K562 (cell line): ENCODE results near the gene POLD3. TPM values are rescaled to one million over a fixed set of nuclear protein-coding genes. Genes with fewer than 3 reads are reported as not detected.

Experiments used
- ATAC-seq: fragments of 200-7000 bp; cut with Tn5 transposase; 3 replicates; pipeline ENCODE4 v1.9.1; 2020; ENCODE audit warnings: moderate library complexity
- BruUV-seq: library from RNA; stranded (reverse); fragments of 400-500 nt; replicated peaks from 2 replicates; lab custom pipeline; 2021; lab: Mats Ljungman, UMichigan
- CTCF ChIA-PET: fragments of 300-600 bp; formaldehyde crosslinking; extraction: SDS; loops from one replicate; lab custom pipeline; 2021; ENCODE audit warnings: low intra/inter-chr PET ratio; lab: Yijun Ruan, JAX
- POLR2A ChIA-PET: fragments of 300-600, 350-650 bp; sonication (Branson Sonifier 250); formaldehyde crosslinking; extraction: SDS; loops from one replicate; lab custom pipeline; 2021; ENCODE audit warnings: antibody characterized with exemption, inconsistent platforms; lab: Yijun Ruan, JAX
- DNase-seq, 4 experiments: peaks; one replicate each; pipeline versions ENCODE4 v3.0.0 to v3.0.0-alpha.2; 2011 to 2018; ENCODE audit warnings: low spot score in 3 of 4, mixed read lengths in 3 of 4; ENCODE audit errors: extremely low read depth in 1 of 4
- FAIRE-seq: peaks from 2 replicates; lab custom pipeline; 2011; peaks lifted over from hg19 to GRCh38; lab: Jason Lieb, UNC
- H2AFZ ChIP-seq: 2 replicates; pipeline ENCODE4 v1.6.0; 2011; ENCODE audit warnings: low read depth, low read length, control low read depth, inconsistent platforms
- H3K27ac ChIP-seq: fragments of 200-600 bp; 3 replicates; pipeline ENCODE4 v1.8.0; 2011; ENCODE audit warnings: low read depth, mild to moderate bottlenecking, control low read depth, inconsistent platforms, low read length, moderate library complexity, mixed read lengths; ENCODE audit errors: extremely low read depth
- H3K27me3 ChIP-seq, 2 experiments: fragments of 300-600 bp in 1 of 2; 2 replicates in 1 of 2; 3 replicates in 1 of 2; pipeline versions ENCODE4 v1.6.0 to v1.8.0; 2011; ENCODE audit warnings: inconsistent platforms in 2 of 2, low read length in 2 of 2, mild to moderate bottlenecking in 1 of 2, mixed read lengths in 1 of 2, moderate library complexity in 1 of 2; ENCODE audit not compliant: control insufficient read depth in 2 of 2, insufficient read depth in 2 of 2
- H3K36me3 ChIP-seq: fragments of 300-600 bp; 3 replicates; pipeline ENCODE4 v1.8.0; 2011; ENCODE audit warnings: mild to moderate bottlenecking, low read length, inconsistent platforms; ENCODE audit not compliant: control insufficient read depth, insufficient read depth
- H3K4me1 ChIP-seq, 2 experiments: fragments of 200-600 bp in 1 of 2; replicated peaks in 1 of 2; 2 replicates in 1 of 2; 3 replicates in 1 of 2; pipeline versions ENCODE4 v1.5.1 to v1.8.0; 2011; ENCODE audit warnings: inconsistent platforms in 2 of 2, low read length in 2 of 2, mild to moderate bottlenecking in 1 of 2, mixed read lengths in 1 of 2, moderate library complexity in 1 of 2; ENCODE audit not compliant: control insufficient read depth in 2 of 2, insufficient read depth in 2 of 2
- H3K4me2 ChIP-seq: 2 replicates; pipeline ENCODE4 v1.6.1; 2011; ENCODE audit warnings: low read length, control low read depth, inconsistent platforms, mixed read lengths; ENCODE audit not compliant: insufficient read depth
- H3K4me3 ChIP-seq: fragments of 200-600 bp; sonication (generic), shearing (Covaris generic); 2 replicates; pipeline ENCODE4 v1.5.1; 2016; ENCODE audit warnings: control low read depth, inconsistent platforms
- H3K79me2 ChIP-seq: fragments of 200-600 bp; 3 replicates; pipeline ENCODE4 v1.8.0; 2011; ENCODE audit warnings: low read length, inconsistent platforms; ENCODE audit not compliant: control insufficient read depth, insufficient read depth
- H3K9ac ChIP-seq, 2 experiments: 2 replicates each; pipeline versions ENCODE4 v1.6.0 to v1.6.1; 2011; ENCODE audit warnings: low read depth in 2 of 2, low read length in 2 of 2, control low read depth in 1 of 2, inconsistent platforms in 1 of 2, mild to moderate bottlenecking in 1 of 2, mixed read lengths in 1 of 2; ENCODE audit not compliant: insufficient read depth in 1 of 2
- H3K9me1 ChIP-seq: one replicate; pipeline ENCODE4 v1.6.0; 2011; ENCODE audit warnings: inconsistent platforms, mild to moderate bottlenecking, low read length, moderate library complexity; ENCODE audit not compliant: control insufficient read depth, insufficient read depth
- H3K9me3 ChIP-seq: replicated peaks from 2 replicates; pipeline ENCODE4 v1.5.1; 2011; ENCODE audit warnings: low read depth, low read length, inconsistent platforms; ENCODE audit not compliant: control insufficient read depth, insufficient read depth
- H4K20me1 ChIP-seq: replicated peaks from 2 replicates; pipeline ENCODE4 v1.6.1; 2011; ENCODE audit warnings: low read length, inconsistent platforms, mixed read lengths; ENCODE audit not compliant: control insufficient read depth, insufficient read depth
- ADNP ChIP-seq: fragments of 200-800 bp; sonication (Bioruptor generic); IDR thresholded peaks from 2 replicates; pipeline ENCODE4 v1.6.1; 2016; ENCODE audit warnings: missing genetic modification characterization, missing compliant biosample characterization
- BCOR ChIP-seq: fragments of 450-650 bp; IDR thresholded peaks from 2 replicates; pipeline ENCODE4 v1.6.1; 2016
- DMBX1 ChIP-seq: fragments of 250-450 bp; sonication (Bioruptor Pico); IDR thresholded peaks from 2 replicates; pipeline ENCODE4 v1.8.0; 2022; ENCODE audit warnings: inconsistent platforms, mild to moderate bottlenecking, moderate library complexity, borderline replicate concordance
- KDM1A ChIP-seq, 2 experiments: fragments of 450-650 bp; IDR thresholded peaks; 2 replicates each; pipeline ENCODE4 v1.6.1; 2016; ENCODE audit warnings: mild to moderate bottlenecking in 2 of 2
- MCM2 ChIP-seq: fragments of 450-650 bp; IDR thresholded peaks from 2 replicates; pipeline ENCODE4 v1.6.1; 2017; ENCODE audit warnings: low read depth, mild to moderate bottlenecking
- RBM25 ChIP-seq: fragments of 200-400 bp; formaldehyde crosslinking; IDR thresholded peaks from 2 replicates; pipeline ENCODE4 v1.6.1; 2018; ENCODE audit warnings: low read length, low read depth, moderate library complexity; ENCODE audit not compliant: severe bottlenecking
- ZC3H8 ChIP-seq: fragments of 450-650 bp; IDR thresholded peaks from 2 replicates; pipeline ENCODE4 v1.6.1; 2017
- ZFP36 ChIP-seq: fragments of 150-350 bp; IDR thresholded peaks from 2 replicates; pipeline ENCODE4 v1.6.1; 2018; ENCODE audit warnings: low read length, low read depth; ENCODE audit not compliant: partially characterized antibody
- WGBS: fragments of 100-300 bp; shearing (Covaris generic); methylation state at CpG from one replicate; pipeline ENCODE4 v1.1.6; 2016; ENCODE audit warnings: low coverage, mixed read lengths; ENCODE audit not compliant: insufficient coverage; ENCODE audit errors: missing lambda C conversion rate; 5-methylcytosine and 5-hydroxymethylcytosine counted together
- in situ Hi-C: fragments of 300-500 bp; cut with MboI; formaldehyde crosslinking; loops from 4 replicates; pipeline ENCODE4 v1.15.0; 2018; ENCODE audit warnings: inconsistent platforms, mixed read lengths
- intact Hi-C: fragments of 100-400 bp; cut with micrococcal nuclease; formaldehyde crosslinking; loops from 2 replicates; pipeline ENCODE4 v1.14.2; 2022
- polyA plus RNA-seq, 8 experiments: library from polyadenylated mRNA; depleted of rRNA in 4 of 8; stranded (reverse) in 5 of 8; unstranded in 3 of 8; fragments of >200 nt; fragmentation: Nextera tagmentation in 2 of 8; fragmentation: Illumina TruSeq in 1 of 8; extraction: Ambion mirVana in 2 of 8; extraction: Trizol in 1 of 8; gene quantifications; 2 replicates each; pipeline versions ENCODE4 v1.2.1 to v1.2.3, GENCODE V29; 2011 to 2014; ENCODE audit warnings: inconsistent platforms in 1 of 8, missing spikeins in 1 of 8
- total RNA-seq, 7 experiments: library from RNA; depleted of rRNA in 6 of 7; stranded (reverse); fragments of >200 nt in 6 of 7; fragmentation: Illumina TruSeq in 2 of 7; extraction: Trizol in 2 of 7; gene quantifications; 2 replicates each; pipeline versions ENCODE4 v1.2.1 to v1.2.3, GENCODE V29; 2011 to 2021; ENCODE audit warnings: low replicate concordance in 1 of 7
- TF ChIP-seq, protein P1 (sequence below): fragments of 250-450 bp; sonication (Bioruptor Pico); IDR thresholded peaks from 2 replicates; pipeline ENCODE4 v1.9.0; 2021; ENCODE audit warnings: mild to moderate bottlenecking, inconsistent platforms

The POLD3 gene
- total and polyA plus RNA-seq, 9 of the 15 experiments (the other 6 are each of a cell fraction or from before 2014, with no cell fraction given): 10.6 to 40.1 (median 24.6) TPM

DNA sequence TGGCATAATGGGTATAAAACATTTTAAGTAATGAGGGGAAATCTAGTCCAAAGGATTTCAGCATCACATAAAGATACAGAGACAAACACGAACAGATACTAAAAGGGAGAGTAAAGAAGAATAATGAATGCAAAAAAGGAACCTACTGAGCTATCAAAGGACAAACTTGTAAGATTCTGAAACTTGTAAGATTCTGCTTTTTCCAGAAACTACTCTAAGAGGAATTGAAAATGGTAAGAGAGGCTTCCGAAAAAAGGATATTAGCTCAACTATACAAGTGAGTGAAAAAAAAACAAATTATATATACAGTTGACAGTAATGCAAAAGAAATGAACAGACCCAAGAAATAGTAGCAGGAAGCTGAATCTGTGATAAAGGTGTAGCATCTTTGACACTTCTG, 37.7 kb downstream of the POLD3 start:
- Histone ChIP-seq H3K4me3 (no peak overlapping the region), H3K27ac (no peak overlapping the region), H3K79me2 (no peaks in the 10 kb centered on the region), H3K36me3 (peaks cover 50% of the 10 kb centered on the region), H3K9me1 (no peaks in the 10 kb centered on the region), H3K9me3 (no peaks in the 10 kb centered on the region), H2AFZ (no peak overlapping the region), H3K4me1 (peaks cover 0 to 7% of the 10 kb centered on the region in 2 experiments; a peak in 2 of 5 replicates), H3K9ac (no peak overlapping the region), H3K4me2 (no peak overlapping the region), H3K27me3 (no peaks in the 10 kb centered on the region), H4K20me1 (no peaks in the 10 kb centered on the region)
- ATAC-seq (no peak), FAIRE-seq (no peak), DNase-seq (no peak)
- in situ Hi-C loops: loop anchor here (5.0 kb wide), 1 partner anchor 57 kb away; no protein-coding TSS in a partner anchor
- ChIA-PET POLR2A (interaction anchor here (2.0 kb wide), 1 partner anchor 11 kb away, joined by 8 read pairs; no protein-coding TSS in a partner anchor), CTCF (no interaction called here)
- 15% methylated on average over 2 of the region's 2 CpGs for WGBS
- intact Hi-C loops: loop anchor here (5.0 kb wide), 1 partner anchor 72 kb away; no protein-coding TSS in a partner anchor
- BruUV-seq: no TSS peak
- no peak for TF ChIP-seq MCM2

DNA sequence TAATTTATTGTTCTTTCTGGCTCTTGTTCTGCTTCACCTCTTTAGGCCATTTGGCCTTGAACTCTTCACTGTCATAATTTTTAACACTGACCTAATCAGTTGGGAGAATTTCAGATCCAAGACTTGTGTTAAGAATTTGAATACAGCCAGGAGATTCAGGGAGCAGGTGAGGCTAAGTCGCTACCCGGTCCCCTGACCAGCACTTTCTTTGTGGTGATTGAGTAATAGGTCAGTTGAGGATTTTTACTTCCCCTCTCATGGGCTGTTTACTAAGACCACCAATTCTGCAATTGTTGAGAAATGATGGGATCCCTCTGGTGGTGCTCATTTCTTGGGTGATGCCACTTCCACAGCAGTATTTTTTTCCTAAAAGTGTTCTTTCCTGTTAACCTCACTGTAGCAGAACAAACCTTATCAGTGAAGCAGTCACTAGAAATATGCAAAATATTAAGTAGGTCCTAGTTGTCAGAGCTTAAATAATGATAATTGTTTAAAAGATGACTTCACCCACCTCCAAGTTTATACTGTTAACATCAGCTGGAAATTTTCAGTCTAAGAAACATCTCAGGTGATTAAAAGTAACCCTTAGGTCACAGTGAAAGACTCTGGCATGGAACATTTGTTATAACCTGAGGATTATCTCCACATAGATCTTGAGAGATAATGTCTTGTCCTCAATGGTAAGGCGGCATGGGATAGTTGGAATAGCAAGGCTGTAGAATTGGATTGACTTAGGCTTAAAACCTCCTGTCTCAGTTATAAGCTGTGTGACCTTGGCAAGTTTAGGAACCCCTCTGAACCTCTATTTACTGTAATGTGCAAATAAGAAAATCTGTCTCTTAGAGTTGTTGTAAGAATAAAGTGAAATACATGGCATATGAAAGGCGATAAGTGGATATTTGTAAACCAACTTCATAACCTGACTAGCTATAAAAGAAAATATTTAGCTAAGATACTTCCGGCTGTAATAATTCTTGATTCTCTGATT, 41.3 kb downstream of the POLD3 start:
- DNase-seq (no peak), ATAC-seq (no peak), FAIRE-seq (no peak)
- no peaks in the 10 kb centered on the region for H3K9me3 ChIP-seq
- no peak overlapping the region for H3K4me2 ChIP-seq
- intact Hi-C loops: loop anchor here (2.0 to 5.0 kb wide), 2 partner anchors 69 to 93 kb away; no protein-coding TSS in a partner anchor
- 69% methylated on average over 5 of the region's 5 CpGs for WGBS
- in situ Hi-C loops: loop anchor here (5.0 kb wide), 1 partner anchor 54 kb away; no protein-coding TSS in a partner anchor
- no peak overlapping the region for H3K27ac ChIP-seq
- ChIA-PET CTCF (interaction anchor here (0.6 to 1.2 kb wide), 2 partner anchors 106 to 243 kb away, joined by 4 read pairs; no protein-coding TSS in a partner anchor), POLR2A (interaction anchor here (1.0 to 2.6 kb wide), 3 partner anchors 8 to 39 kb away, joined by 4 to 10 read pairs (median 5); no protein-coding TSS in a partner anchor)
- no peaks in the 10 kb centered on the region for H3K9me1 ChIP-seq
- BruUV-seq: no TSS peak
- no peaks in the 10 kb centered on the region for H4K20me1 ChIP-seq
- H3K36me3 ChIP-seq: peaks cover 60% of the 10 kb centered on the region
- no peaks in the 10 kb centered on the region for H3K79me2 ChIP-seq
- H2AFZ ChIP-seq: no peak overlapping the region
- no peaks in the 10 kb centered on the region for H3K27me3 ChIP-seq
- no peak overlapping the region for H3K4me3 ChIP-seq
- H3K9ac ChIP-seq: no peak overlapping the region
- H3K4me1 ChIP-seq: peaks cover 0 to 11% of the 10 kb centered on the region in 2 experiments; a peak in 2 of 5 replicates
- TF ChIP-seq, protein P1, sequence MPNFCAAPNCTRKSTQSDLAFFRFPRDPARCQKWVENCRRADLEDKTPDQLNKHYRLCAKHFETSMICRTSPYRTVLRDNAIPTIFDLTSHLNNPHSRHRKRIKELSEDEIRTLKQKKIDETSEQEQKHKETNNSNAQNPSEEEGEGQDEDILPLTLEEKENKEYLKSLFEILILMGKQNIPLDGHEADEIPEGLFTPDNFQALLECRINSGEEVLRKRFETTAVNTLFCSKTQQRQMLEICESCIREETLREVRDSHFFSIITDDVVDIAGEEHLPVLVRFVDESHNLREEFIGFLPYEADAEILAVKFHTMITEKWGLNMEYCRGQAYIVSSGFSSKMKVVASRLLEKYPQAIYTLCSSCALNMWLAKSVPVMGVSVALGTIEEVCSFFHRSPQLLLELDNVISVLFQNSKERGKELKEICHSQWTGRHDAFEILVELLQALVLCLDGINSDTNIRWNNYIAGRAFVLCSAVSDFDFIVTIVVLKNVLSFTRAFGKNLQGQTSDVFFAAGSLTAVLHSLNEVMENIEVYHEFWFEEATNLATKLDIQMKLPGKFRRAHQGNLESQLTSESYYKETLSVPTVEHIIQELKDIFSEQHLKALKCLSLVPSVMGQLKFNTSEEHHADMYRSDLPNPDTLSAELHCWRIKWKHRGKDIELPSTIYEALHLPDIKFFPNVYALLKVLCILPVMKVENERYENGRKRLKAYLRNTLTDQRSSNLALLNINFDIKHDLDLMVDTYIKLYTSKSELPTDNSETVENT (CRISPR knock-in tag): no peak
- TF ChIP-seq ZFP36 (peak; percentile 60), RBM25 (peak; percentile 78), ADNP (tag) (0 out of 2 replicates have a peak, but pooled peaks have one; percentile 26), ZC3H8 (no peak), DMBX1 (CRISPR knock-in tag) (no peak), KDM1A (IDR thresholded peaks at IDR 0.05) (peak in 1 of 2 experiments; percentile 47; a peak in 1 of 4 replicates), BCOR (peak; percentile 58; the same call in 1 of the 2 replicates)
